Effector memory CD4-positive, alpha-beta T cell (primary cell): Measurements from ENCODE around the gene FHAD1.

ENCODE experiments used
- DNase-seq, 3 donors: peaks; one replicate each; pipeline ENCODE4 v3.0.0-alpha.2; 2020
- H3K27ac ChIP-seq: 2 replicates; pipeline ENCODE4 v1.7.0; 2013; ENCODE audit warnings: mild to moderate bottlenecking, low read length, moderate library complexity; ENCODE audit not compliant: insufficient read depth, poor library complexity, severe bottlenecking
- H3K27me3 ChIP-seq: replicated peaks from 2 replicates; pipeline ENCODE4 v1.7.0; 2013; ENCODE audit warnings: mild to moderate bottlenecking, low read length; ENCODE audit not compliant: insufficient read depth, control insufficient read depth, poor library complexity, severe bottlenecking
- H3K36me3 ChIP-seq: 2 replicates; pipeline ENCODE4 v1.7.0; 2013; ENCODE audit warnings: mild to moderate bottlenecking, low read length, moderate library complexity; ENCODE audit not compliant: control insufficient read depth, insufficient read depth
- H3K4me1 ChIP-seq: 2 replicates; pipeline ENCODE4 v1.7.0; 2013; ENCODE audit warnings: low read length, mild to moderate bottlenecking; ENCODE audit not compliant: control insufficient read depth, insufficient read depth, poor library complexity, severe bottlenecking
- H3K4me3 ChIP-seq: 2 replicates; pipeline ENCODE4 v1.7.0; 2013; ENCODE audit warnings: low read length, low read depth, mild to moderate bottlenecking; ENCODE audit not compliant: insufficient read depth, poor library complexity, severe bottlenecking
- H3K9me3 ChIP-seq: 2 replicates; pipeline ENCODE4 v1.7.0; 2013; ENCODE audit warnings: mild to moderate bottlenecking, low read length, moderate library complexity; ENCODE audit not compliant: control insufficient read depth

FHAD1 gene

DNA sequence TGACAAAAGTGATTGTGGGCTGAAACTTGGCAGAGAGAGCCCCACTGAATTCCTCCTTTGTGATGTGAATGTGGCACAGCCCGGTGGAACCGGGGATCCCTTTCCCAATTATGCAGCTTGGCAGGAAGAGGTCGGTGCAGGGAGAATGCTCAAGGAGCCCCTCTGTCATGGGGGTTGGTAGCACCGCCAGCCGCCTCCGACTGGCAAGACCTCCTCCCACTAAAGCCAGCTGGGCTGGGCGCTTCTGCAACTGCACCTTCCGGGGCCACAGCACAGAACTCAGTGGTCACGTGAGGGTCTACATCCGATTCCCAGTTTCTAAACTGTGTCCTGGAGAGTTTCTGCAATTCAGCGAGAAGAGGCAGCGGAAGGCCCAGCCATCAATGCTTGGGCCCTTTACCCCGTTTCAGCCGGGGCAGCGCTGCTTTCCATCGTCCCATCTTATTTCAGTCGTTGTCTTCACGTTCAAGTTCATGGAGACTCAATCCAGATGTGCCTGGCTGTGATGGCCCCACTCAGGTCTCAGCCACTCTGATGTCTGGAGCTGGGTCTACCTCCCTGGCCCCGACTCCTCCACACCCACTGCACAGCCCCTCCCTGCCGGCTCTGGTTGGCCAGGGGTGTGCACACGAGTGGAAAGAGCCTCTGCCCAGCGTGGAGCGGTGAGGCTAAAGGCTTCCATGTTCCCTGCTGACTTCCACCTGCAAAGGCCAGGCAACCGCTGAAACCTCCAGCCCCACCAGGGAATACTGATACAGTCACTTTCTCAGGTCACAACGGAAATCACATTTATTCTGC is 39.8 kb upstream of the FHAD1 start:
- no peaks in the 10 kb centered on the region for H3K36me3 ChIP-seq
- no peak overlapping the region for H3K27ac ChIP-seq
- no peaks in the 10 kb centered on the region for H3K27me3 ChIP-seq
- DNase-seq, result no peak
- H3K4me1 ChIP-seq, result no peaks in the 10 kb centered on the region
- no peak overlapping the region for H3K4me3 ChIP-seq
- no peaks in the 10 kb centered on the region for H3K9me3 ChIP-seq

DNA sequence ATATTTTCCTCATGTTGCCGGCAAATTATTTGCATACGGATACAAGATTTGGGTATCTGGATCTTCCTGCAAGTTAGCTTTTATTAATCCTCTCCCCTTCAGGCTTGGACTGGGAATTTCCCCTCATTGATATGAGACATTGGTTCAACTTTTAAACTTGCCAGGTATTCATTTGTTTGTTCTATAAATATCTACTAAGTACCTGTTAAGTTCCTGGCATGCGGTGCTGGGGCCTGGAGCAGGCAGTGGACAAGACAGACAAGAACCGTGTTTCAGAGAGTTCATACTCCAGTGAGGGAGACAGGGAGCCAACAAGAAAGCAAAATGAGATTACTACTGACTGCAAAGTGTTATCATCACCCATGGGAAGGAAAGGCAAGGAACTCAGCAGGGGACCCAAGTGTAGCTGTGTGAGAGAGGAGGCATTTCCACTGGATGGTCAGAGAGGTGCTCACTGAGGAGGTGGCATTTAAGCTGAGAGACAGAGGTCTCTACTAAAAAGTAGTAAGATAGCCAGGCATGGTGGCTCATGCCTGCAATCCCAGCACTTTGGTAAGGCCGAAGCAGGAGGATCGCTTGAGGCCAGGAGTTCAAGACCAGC is 39.1 kb upstream of the FHAD1 start:
- no peaks in the 10 kb centered on the region for H3K36me3 ChIP-seq
- no peak overlapping the region for H3K27ac ChIP-seq
- no peaks in the 10 kb centered on the region for H3K9me3 ChIP-seq
- H3K4me1 ChIP-seq, result no peaks in the 10 kb centered on the region
- H3K4me3 ChIP-seq, result no peak overlapping the region
- no peak for DNase-seq
- no peaks in the 10 kb centered on the region for H3K27me3 ChIP-seq

DNA sequence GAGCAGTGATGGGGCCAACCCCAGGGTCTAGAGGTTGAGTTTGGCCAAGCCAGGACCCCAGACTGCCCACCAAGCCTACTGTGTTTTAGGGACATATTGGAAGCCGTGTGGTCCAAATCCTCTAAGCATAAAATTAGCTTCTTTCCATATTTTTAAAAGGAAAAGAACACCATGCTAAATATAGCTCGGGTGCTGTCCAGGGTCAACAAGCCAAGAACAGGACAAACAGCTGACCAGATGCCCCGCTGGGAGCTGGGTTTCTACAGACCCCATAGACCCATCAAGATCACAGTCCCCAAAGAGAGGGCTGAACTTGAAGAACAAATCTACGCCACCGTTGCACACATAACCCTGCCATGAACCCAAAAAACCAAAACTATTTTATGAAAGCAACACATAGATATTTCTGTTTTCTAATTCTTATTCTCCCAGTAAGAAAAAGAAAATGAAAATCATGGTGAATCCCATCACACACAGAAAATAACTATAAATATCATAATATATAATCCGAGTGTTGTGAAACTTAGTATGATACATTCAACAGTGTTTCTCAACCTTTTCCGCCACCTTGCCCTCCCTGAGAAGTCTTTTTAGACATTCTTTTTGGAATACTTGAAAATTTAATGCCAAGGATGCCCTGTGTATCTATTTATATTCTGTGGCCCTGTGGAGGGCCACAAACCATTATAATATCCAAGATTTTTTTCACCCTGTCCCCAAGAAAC is 36.2 kb upstream of the FHAD1 start:
- H3K27ac ChIP-seq, result no peak overlapping the region
- H3K9me3 ChIP-seq, result no peaks in the 10 kb centered on the region
- H3K4me3 ChIP-seq, result no peak overlapping the region
- no peaks in the 10 kb centered on the region for H3K36me3 ChIP-seq
- DNase-seq, result no peak
- H3K27me3 ChIP-seq, result no peaks in the 10 kb centered on the region
- H3K4me1 ChIP-seq, result no peaks in the 10 kb centered on the region

DNA sequence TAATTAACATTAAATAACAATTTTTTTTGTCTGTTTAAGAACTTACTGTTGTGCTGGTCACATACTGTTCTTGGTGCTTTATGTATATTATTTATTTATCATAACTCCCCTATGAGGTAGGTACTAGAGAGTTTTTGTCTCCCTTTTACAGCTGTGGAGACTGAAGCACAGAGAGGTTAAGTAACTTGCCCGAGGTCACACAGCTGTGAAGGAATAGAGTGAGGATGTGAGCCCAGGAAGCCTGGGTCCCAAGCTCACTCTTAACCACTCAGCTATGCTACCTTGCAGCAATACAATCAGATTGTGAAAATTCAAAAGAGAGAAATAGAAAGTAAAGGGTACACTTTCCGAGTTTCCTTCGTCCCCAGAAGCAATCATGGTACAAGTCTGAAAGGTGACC is 35.6 kb upstream of the FHAD1 start:
- no peaks in the 10 kb centered on the region for H3K9me3 ChIP-seq
- DNase-seq, result no peak
- no peak overlapping the region for H3K4me3 ChIP-seq
- no peaks in the 10 kb centered on the region for H3K36me3 ChIP-seq
- no peak overlapping the region for H3K27ac ChIP-seq
- no peaks in the 10 kb centered on the region for H3K27me3 ChIP-seq
- no peaks in the 10 kb centered on the region for H3K4me1 ChIP-seq

DNA sequence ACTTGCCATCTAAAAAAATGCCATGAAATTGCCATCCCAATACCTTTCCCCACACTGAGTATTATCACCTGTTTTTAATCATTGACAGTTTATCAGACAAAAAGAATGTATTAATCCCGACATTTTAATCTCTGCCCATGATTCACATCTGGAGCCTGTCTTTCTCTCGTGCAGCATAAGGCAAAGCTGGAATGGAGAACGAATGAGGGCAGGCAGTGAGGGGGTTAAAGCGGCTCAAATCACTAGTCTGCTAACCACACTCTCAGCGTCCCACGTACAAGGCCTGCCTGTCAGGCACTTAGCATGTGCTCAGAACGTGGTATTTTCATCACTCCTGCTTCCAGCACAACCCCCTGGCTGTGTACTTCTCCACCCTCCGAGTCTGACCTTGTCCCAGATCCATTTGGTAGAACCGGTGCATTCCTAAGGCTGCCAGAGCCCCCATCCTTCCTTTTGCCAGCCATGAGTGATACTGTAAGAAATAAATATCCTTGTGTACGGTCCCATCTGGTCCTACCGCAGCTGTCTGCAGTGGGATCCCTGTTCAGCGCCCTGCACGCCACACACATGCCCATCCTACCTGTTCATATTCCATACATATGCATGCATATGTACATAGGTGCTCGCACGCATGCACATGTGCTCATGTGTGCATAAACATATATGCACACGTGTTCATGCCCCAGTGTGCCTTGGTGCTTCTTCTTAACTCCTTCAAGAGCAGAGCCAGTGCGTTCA is 34.6 kb upstream of the FHAD1 start:
- H3K4me1 ChIP-seq, result no peaks in the 10 kb centered on the region
- no peak overlapping the region for H3K4me3 ChIP-seq
- no peaks in the 10 kb centered on the region for H3K9me3 ChIP-seq
- DNase-seq, result no peak
- no peaks in the 10 kb centered on the region for H3K36me3 ChIP-seq
- H3K27me3 ChIP-seq, result no peaks in the 10 kb centered on the region
- no peak overlapping the region for H3K27ac ChIP-seq

DNA sequence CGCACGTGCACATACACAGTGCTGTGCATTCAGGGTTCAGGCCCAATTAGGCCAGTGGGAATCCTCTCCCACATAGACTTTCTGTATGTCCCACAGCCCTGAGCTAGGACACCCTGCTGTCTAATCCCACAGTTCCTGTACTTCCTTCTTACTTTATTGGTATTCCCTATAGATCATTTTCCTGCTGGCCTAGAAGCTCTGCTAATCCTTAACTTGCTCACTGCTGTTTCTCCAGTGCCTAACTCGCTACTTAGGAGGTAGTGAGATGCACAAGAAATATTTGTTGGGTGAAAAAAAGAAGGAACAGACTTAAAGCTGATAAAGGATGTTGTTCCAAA is 34.1 kb upstream of the FHAD1 start:
- no peaks in the 10 kb centered on the region for H3K36me3 ChIP-seq
- H3K4me1 ChIP-seq, result no peaks in the 10 kb centered on the region
- no peak overlapping the region for H3K4me3 ChIP-seq
- no peak for DNase-seq
- no peak overlapping the region for H3K27ac ChIP-seq
- H3K27me3 ChIP-seq, result no peaks in the 10 kb centered on the region
- H3K9me3 ChIP-seq, result no peaks in the 10 kb centered on the region

DNA sequence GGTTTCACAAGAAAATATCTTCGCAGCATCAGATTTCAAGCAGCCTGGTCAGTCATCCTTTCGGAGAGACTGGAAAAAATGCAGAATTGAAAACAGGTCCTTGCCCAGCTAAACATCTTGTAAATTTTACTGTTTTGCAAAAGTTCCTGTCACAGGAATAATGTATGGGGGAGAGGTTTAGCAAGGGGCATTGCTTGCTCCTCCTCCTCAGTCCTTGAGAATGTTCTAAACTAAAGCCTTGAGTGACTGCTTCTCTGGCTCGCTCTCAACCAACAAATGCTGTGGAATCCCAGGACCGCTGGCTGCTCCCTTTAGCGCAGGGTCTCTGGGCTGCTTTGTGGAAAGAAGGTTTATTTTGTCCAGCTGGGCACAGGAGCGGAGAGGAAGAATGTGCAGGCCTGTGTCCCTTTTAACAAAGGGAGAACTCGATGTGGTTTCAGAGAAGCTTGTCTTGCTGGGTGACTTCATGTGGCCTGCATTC is 33.6 kb upstream of the FHAD1 start:
- Histone ChIP-seq H3K27me3 (no peaks in the 10 kb centered on the region), H3K27ac (no peak overlapping the region), H3K4me1 (no peaks in the 10 kb centered on the region), H3K4me3 (no peak overlapping the region), H3K36me3 (no peaks in the 10 kb centered on the region), H3K9me3 (no peaks in the 10 kb centered on the region)
- DNase-seq, result no peak

DNA sequence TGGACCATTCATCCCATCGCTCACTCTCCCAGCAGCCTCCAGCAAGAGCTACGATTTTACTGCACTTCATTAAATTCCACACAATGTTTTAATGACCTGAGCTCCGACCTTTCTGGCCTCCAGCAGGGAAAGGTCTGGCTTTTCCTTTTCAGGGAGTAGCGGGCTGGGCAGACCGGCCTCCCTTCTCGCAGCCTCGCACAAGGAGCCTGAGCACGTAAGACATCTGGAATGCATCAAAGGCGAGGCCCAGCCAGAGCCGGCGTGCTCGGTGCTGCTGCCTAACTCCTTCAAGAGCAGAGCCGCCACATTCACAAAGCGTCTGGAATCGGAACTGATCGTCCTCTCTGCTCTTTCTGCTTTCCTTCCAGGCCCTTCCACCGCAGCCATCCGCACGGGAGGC is 32.5 kb upstream of the FHAD1 start:
- H3K4me3 ChIP-seq, result no peak overlapping the region
- H3K27me3 ChIP-seq, result no peaks in the 10 kb centered on the region
- DNase-seq, result no peak
- no peaks in the 10 kb centered on the region for H3K9me3 ChIP-seq
- no peaks in the 10 kb centered on the region for H3K4me1 ChIP-seq
- H3K27ac ChIP-seq, result no peak overlapping the region
- H3K36me3 ChIP-seq, result no peaks in the 10 kb centered on the region

DNA sequence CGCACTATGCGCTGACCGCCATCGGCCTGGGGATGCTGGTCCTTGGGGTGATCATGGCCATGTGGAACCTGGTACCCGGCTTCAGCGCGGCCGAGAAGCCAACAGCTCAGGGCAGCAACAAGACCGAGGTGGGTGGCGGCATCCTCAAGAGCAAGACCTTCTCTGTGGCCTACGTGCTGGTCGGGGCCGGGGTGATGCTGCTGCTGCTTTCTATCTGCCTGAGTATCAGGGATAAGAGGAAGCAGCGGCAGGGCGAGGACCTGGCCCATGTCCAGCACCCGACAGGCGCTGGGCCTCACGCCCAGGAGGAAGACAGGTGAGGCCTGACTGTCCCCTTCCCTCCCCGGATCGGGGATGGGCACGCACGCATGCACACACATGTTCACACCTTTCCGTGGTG is 31.9 kb upstream of the FHAD1 start:
- Histone ChIP-seq H3K27ac (no peak overlapping the region), H3K4me3 (no peak overlapping the region), H3K36me3 (no peaks in the 10 kb centered on the region), H3K4me1 (no peaks in the 10 kb centered on the region), H3K27me3 (no peaks in the 10 kb centered on the region), H3K9me3 (no peaks in the 10 kb centered on the region)
- no peak for DNase-seq
